HepG2 (cell line): ENCODE measurements around the gene TTC31. TPM values are rescaled to one million over a fixed set of nuclear protein-coding genes. Genes with fewer than 3 reads are reported as not detected.

Experiments used
- ATF7-NPFF ChIP-seq: sonication (generic); formaldehyde crosslinking; IDR thresholded peaks from 2 replicates; pipeline ENCODE4 v1.8.1; 2023; ENCODE audit warnings: mild to moderate bottlenecking, low read depth, missing genetic modification reagents, moderate library complexity
- BATF2 ChIP-seq: sonication (generic); formaldehyde crosslinking; IDR thresholded peaks from 2 replicates; pipeline ENCODE4 v1.8.0; 2022; ENCODE audit warnings: mild to moderate bottlenecking, missing genetic modification reagents, moderate library complexity
- DR1 ChIP-seq: sonication (generic); formaldehyde crosslinking; IDR thresholded peaks from 2 replicates; pipeline ENCODE4 v1.8.0; 2021; ENCODE audit warnings: mild to moderate bottlenecking, missing genetic modification reagents, inconsistent platforms
- GTF2F1 ChIP-seq: fragments of 150-350 bp; IDR thresholded peaks from 2 replicates; pipeline ENCODE4 v1.6.1; 2014; ENCODE audit warnings: low read length
- HOXD1 ChIP-seq: sonication (generic); formaldehyde crosslinking; IDR thresholded peaks from 2 replicates; pipeline ENCODE4 v1.5.0; 2020; ENCODE audit warnings: missing genetic modification reagents
- IRX3 ChIP-seq: sonication (generic); formaldehyde crosslinking; IDR thresholded peaks from 2 replicates; pipeline ENCODE4 v1.8.1; 2023; ENCODE audit warnings: mild to moderate bottlenecking, low read depth, missing genetic modification reagents, borderline replicate concordance
- MYC ChIP-seq: sonication (generic); formaldehyde crosslinking; IDR thresholded peaks from 2 replicates; pipeline ENCODE4 v1.9.0; 2021; ENCODE audit warnings: missing genetic modification reagents, borderline replicate concordance
- NCOA5 ChIP-seq: sonication (generic); formaldehyde crosslinking; IDR thresholded peaks from 2 replicates; pipeline ENCODE4 v1.4.0; 2020; ENCODE audit warnings: missing genetic modification reagents
- NFATC3 ChIP-seq: sonication (generic); formaldehyde crosslinking; IDR thresholded peaks from 2 replicates; pipeline ENCODE4 v1.5.1; 2020; ENCODE audit warnings: mild to moderate bottlenecking, missing genetic modification reagents
- PHF5A ChIP-seq: IDR thresholded peaks from one replicate; pipeline ENCODE4 v1.6.1; 2018; ENCODE audit warnings: low read depth, missing genetic modification reagents; ENCODE audit not compliant: unreplicated experiment
- SRSF9 ChIP-seq: fragments of 200-400 bp; formaldehyde crosslinking; IDR thresholded peaks from 2 replicates; pipeline ENCODE4 v1.6.1; 2018; ENCODE audit warnings: borderline replicate concordance, mild to moderate bottlenecking, low read depth, low read length; ENCODE audit not compliant: insufficient read depth, poor library complexity, severe bottlenecking
- ZBTB1 ChIP-seq: sonication (generic); formaldehyde crosslinking; IDR thresholded peaks from 2 replicates; pipeline ENCODE4 v1.4.0; 2020; ENCODE audit warnings: missing genetic modification reagents, borderline replicate concordance
- ZNF317 ChIP-seq: sonication (generic); formaldehyde crosslinking; IDR thresholded peaks from 2 replicates; pipeline ENCODE4 v1.5.0; 2020; ENCODE audit warnings: mild to moderate bottlenecking, missing genetic modification reagents
- ZNF407 ChIP-seq: sonication (generic); formaldehyde crosslinking; IDR thresholded peaks from one replicate; pipeline ENCODE4 v1.5.1; 2020; ENCODE audit warnings: mild to moderate bottlenecking, missing genetic modification reagents; ENCODE audit errors: not compliant biosample characterization
- ZNF547 ChIP-seq: sonication (generic); formaldehyde crosslinking; IDR thresholded peaks from 2 replicates; pipeline ENCODE4 v1.5.1; 2020; ENCODE audit warnings: mild to moderate bottlenecking, missing genetic modification reagents
- ZNF713 ChIP-seq: sonication (generic); formaldehyde crosslinking; IDR thresholded peaks from 2 replicates; pipeline ENCODE4 v1.4.0; 2020; ENCODE audit warnings: mild to moderate bottlenecking, missing genetic modification reagents
- polyA plus RNA-seq, 8 experiments: library from polyadenylated mRNA; depleted of rRNA in 3 of 8; stranded (reverse) in 7 of 8; unstranded in 1 of 8; fragments of >200 nt; fragmentation: Illumina TruSeq in 4 of 8; extraction: Trizol in 4 of 8; gene quantifications; 2 replicates each; pipeline versions ENCODE4 v1.2.1 to v1.2.3, GENCODE V29; 2011 to 2016; ENCODE audit warnings: low read depth in 4 of 8, missing spikeins in 1 of 8, mixed read lengths in 1 of 8; ENCODE audit not compliant: insufficient read depth in 1 of 8
- total RNA-seq, 5 experiments: library from RNA; depleted of rRNA; stranded (reverse); fragments of >200 nt; fragmentation: Illumina TruSeq; extraction: Trizol; gene quantifications; 2 replicates each; pipeline ENCODE4 v1.2.3, GENCODE V29; 2016; ENCODE audit warnings: low read depth in 1 of 5

TTC31 gene
- total and polyA plus RNA-seq, 2 of the 13 experiments (the other 11 are each of a cell fraction or from before 2014, with no cell fraction given) = 28.3 to 39.5 TPM

DNA sequence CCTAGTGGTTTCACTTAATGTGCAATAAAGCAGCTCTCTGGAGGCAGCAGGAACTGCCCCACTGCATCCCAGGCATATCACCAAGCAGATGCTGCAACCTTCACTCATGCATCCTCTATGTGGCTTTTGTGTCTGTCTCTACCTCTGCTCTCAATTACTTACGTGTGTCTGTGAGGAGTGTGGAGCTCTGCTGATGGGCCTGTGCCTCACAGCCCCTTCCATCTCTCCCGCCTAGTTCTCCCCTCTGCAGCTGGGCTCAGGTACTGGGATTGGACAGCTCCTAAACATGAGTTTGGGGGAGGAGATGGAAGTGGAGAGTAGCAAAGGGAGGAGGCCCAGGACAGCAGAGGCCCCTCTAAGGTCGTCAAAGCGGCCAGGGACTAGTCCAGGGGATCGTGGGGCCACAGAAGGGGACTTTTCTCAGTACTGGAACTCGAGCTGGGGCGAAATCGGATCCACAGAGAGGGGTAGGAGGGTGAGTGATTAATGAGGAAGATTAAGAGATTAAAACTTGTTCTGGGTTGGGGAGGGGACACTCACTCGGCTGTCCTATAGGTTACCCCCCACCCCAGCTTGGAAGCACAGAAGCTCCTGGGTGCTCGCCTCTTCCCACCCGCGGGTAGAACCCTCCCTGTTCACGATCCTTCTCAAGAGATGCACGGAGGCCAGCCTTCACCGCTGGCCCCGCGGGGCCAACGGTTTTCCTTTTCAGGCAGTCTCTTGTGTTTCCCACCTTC, 18.6 kb downstream of the TTC31 start (continued):
- TF ChIP-seq ZNF407 (CRISPR knock-in tag) = no peak
- TF ChIP-seq GTF2F1 = no peak
- no peak for TF ChIP-seq PHF5A
- 0 out of 2 replicates have a peak, but pooled peaks have one; percentile 45 for TF ChIP-seq NFATC3 (CRISPR knock-in tag)
- no peak for TF ChIP-seq ZNF317
- TF ChIP-seq ATF7-NPFF (CRISPR knock-in tag) = no peak
- TF ChIP-seq ZNF547 (CRISPR knock-in tag) = no peak
- TF ChIP-seq HOXD1 (CRISPR knock-in tag) = 0 out of 2 replicates have a peak, but pooled peaks have one; percentile 3
- no peak for TF ChIP-seq IRX3 (CRISPR knock-in tag)
- no peak for TF ChIP-seq ZBTB1 (CRISPR knock-in tag)
- no peak for TF ChIP-seq BATF2 (CRISPR knock-in tag)
- no peak for TF ChIP-seq ZNF713 (CRISPR knock-in tag)
- TF ChIP-seq MYC (CRISPR knock-in tag) = no peak
- TF ChIP-seq DR1 (CRISPR knock-in tag) = no peak
- TF ChIP-seq SRSF9 = no peak
- TF ChIP-seq NCOA5 = no peak
